C4-2B (cell line): ENCODE measurements around the gene GPR183.

Experiments
- H3K27ac ChIP-seq: fragments of 450-650 bp; 2 replicates; pipeline ENCODE4 v1.5.1; 2017
- CTCF ChIP-seq: fragments of 450-650 bp; conservative IDR thresholded peaks from 2 replicates; pipeline ENCODE4 v1.5.1; 2017; ENCODE audit warnings: mild to moderate bottlenecking
- ZFX ChIP-seq: fragments of 450-650 bp; IDR thresholded peaks from 2 replicates; pipeline ENCODE4 v1.6.1; 2017

Gene GPR183

DNA sequence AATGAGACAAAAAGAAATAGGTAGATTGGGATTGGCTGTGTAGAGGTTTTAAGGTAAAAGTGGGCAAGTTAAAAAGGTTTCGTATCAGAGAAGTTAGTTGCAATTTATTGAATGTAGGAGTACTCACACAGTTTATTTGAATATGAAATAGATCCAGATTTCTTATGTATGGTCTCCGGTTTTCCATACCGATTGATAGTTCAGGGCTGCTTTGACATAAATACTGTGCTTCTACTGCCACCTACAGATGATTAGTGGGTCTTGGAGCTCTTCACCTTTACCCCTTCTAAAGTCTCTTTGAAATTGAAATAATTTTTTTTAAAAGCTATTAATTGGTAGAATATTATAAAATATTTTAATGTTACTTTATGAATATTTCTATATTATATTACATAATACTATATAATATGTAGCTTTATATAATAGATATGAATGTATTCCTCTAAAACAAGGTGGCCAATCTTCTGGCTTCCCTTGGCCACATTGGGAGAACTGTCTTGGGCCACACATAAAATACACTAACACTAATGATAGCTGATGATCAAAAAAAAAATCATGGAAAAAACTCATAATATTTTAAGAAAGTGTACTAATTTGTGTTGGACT, 41.3 kb downstream of the GPR183 start:
- no peak overlapping the region for H3K27ac ChIP-seq
- TF ChIP-seq CTCF (peak; percentile 70), ZFX (no peak)

GRCh38 chr13:99265162-99265800, 41.9 kb downstream of the GPR183 start:
- TF ChIP-seq CTCF (no peak), ZFX (no peak)
- no peak overlapping the region for H3K27ac ChIP-seq

- no peak overlapping the region for H3K27ac ChIP-seq
These were observed 43.1 kb downstream of the GPR183 start for GRCh38 chr13:99264051-99264450.

GRCh38 chr13:99263126-99263785, 43.9 kb downstream of the GPR183 start:
- no peak overlapping the region for H3K27ac ChIP-seq
- no peak for TF ChIP-seq ZFX
- no peak for TF ChIP-seq CTCF

More at GRCh38 chr13:99264051-99264450, 43.1 kb downstream of the GPR183 start:
- TF ChIP-seq CTCF (no peak), ZFX (no peak)

GRCh38 chr13:99261059-99261458, 46.1 kb downstream of the GPR183 start:
- H3K27ac ChIP-seq, result no peak overlapping the region

GRCh38 chr13:99260216-99260615, 47.0 kb downstream of the GPR183 start:
- H3K27ac ChIP-seq, result no peak overlapping the region
- TF ChIP-seq ZFX, result no peak
- TF ChIP-seq CTCF, result no peak

More at GRCh38 chr13:99261059-99261458, 46.1 kb downstream of the GPR183 start:
- no peak for TF ChIP-seq CTCF
- TF ChIP-seq ZFX, result no peak

GRCh38 chr13:99258946-99259345, 48.3 kb downstream of the GPR183 start:
- no peak overlapping the region for H3K27ac ChIP-seq
- TF ChIP-seq ZFX (no peak), CTCF (no peak)
